ENCODE results near the gene SETD1A. TPM values are rescaled to one million over a fixed set of nuclear protein-coding genes. Genes with fewer than 3 reads are reported as not detected.
A peak's percentile ranks its signal among the peaks of the same experiment; 100 is the strongest.

SETD1A gene
- total and polyA plus RNA-seq, 7 donors: 2.4 to 16.0 (median 5.6) TPM

DNA sequence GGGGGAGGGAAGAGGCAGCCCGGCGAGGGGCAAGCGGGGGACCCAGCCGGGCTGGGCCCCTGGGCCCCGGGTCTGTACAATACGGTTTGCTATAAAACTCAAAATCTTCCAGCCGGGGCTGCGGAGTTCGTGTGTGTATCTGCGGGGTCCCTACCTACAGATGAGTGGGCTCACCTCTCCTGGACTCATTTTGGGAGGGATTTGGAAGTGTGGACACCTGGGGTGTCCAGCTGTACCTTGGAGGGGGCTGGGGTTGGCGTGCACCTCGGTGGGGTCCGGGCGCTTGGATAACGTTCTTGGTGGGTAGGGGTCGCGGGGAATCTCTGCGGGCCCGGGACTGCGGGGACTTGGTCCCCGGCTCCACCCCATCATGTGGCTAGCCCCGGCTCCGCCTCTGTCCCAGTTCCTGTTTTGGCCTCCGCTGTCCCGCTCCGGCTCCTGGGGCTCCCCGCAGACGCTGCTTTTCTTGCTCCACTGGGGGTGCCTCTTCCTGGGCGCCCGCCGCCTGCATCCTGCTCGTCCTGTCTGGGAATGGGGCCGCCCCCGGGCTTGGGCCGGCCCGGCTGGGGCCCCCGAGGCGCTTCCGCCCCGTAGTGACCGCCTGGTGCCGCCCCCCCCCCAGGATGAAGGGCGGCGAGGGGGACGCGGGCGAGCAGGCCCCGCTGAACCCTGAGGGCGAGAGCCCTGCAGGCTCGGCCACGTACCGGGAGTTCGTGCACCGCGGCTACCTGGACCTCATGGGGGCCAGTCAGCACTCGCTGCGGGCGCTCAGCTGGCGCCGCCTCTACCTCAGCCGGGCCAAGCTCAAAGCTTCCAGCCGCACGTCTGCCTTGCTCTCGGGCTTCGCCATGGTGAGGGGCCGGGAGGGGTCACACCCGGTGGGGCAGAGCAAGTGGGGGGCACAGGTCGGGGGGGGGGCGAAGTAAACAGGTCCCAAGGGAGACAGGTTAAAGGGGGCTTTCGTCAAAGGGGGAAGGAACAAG lies 8.6 kb upstream of the SETD1A start, which contains the start of gene ORAI3:
Gene ORAI3, plus strand, starts transcription at position 402 of the 983 bp plus-strand sequence. Its CDS starts 222 bp downstream, at position 624.
- H3K36me3 ChIP-seq: peaks cover 0 to 14% (median 8%) of the 10 kb centered on the region in 4 donors
- TF ChIP-seq POLR2A (IDR thresholded peaks at IDR 0.05): peak; percentile 27 to 67
- peak; percentile 70 to 84 (median 83) for TF ChIP-seq POLR2AphosphoS5 (IDR thresholded peaks at IDR 0.05)
- no peak for TF ChIP-seq EP300 (IDR thresholded peaks at IDR 0.05)
- intact Hi-C loops (cut with DNase I): loop anchor here (2.0 kb wide), 1 partner anchor 24 kb away; no protein-coding TSS in a partner anchor
- peak within 1 kb of the TSS; percentile 86 to 98 (median 93) for H3K27ac ChIP-seq
- DNase-seq: peak; percentile 91
- 1% methylated on average over 70 of the region's 70 CpGs for WGBS, 2 donors
- no peaks in the 10 kb centered on the region for H3K9me3 ChIP-seq
- no peaks in the 10 kb centered on the region for H3K27me3 ChIP-seq
- peak within 1 kb of the TSS; percentile 75 to 96 (median 86) for H3K4me3 ChIP-seq
- H3K4me1 ChIP-seq: peaks cover 0 to 50% (median 48%) of the 10 kb centered on the region in 4 donors

GRCh38 chr16:30949650-30950515 lies 7.7 kb upstream of the SETD1A start:
- peak overlapping the region; percentile 75 to 96 (median 86) for H3K4me3 ChIP-seq
- H3K4me1 ChIP-seq: peaks cover 0 to 54% (median 49%) of the 10 kb centered on the region in 4 donors
- DNase-seq: peak; percentile 95
- peaks cover 0 to 5% (median 3%) of the 10 kb centered on the region in 4 donors for H3K36me3 ChIP-seq
- H3K27ac ChIP-seq: peak overlapping the region; percentile 86 to 98 (median 93)
- H3K9me3 ChIP-seq: no peaks in the 10 kb centered on the region
- intact Hi-C loops (cut with DNase I): loop anchor here (2.0 to 10.0 kb wide), 2 partner anchors 25 to 505 kb away; partner anchors contain the start of gene ARMC5
- peak; percentile 79 to 88 (median 82) for TF ChIP-seq POLR2AphosphoS5 (IDR thresholded peaks at IDR 0.05)
- TF ChIP-seq CTCF (IDR thresholded peaks at IDR 0.05): no peak
- peak; percentile 54 to 66 for TF ChIP-seq POLR2A (IDR thresholded peaks at IDR 0.05)
- no peak for TF ChIP-seq EP300 (IDR thresholded peaks at IDR 0.05)
- 1 to 4% methylated on average over 21 of the region's 21 CpGs for WGBS, 2 donors
- no peaks in the 10 kb centered on the region for H3K27me3 ChIP-seq

DNA sequence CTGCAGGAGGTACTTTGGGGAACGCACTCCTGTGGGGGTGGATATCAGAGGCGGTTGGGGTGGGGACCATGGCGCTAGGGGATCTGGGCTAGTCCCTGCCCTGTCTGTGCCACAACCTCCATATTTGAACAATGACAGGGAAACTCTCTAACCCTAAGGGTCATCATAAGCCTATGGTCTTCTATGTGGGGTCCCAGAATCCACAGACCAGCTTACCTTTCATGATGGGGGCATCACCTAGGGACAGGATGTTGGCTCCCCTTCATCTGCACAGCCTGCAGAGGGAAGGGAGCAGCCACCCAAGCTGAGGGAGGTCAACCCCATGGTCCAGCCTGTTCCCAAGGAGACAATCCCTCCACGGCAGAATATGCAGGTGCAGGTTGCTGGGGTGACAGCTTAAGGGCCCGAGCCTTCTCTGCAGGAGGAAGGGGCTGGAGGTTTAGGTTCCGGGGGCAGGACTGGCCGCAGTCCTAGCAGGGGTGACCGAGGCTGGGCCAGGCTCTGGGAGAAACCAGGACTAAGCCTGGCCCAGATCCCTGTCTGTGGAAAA lies 7.0 kb upstream of the SETD1A start:
- Histone ChIP-seq H3K4me3 (peak overlapping the region in 3 of 4 donors; percentile 75 to 88 (median 84)), H3K9me3 (no peaks in the 10 kb centered on the region), H3K4me1 (peaks cover 0 to 54% (median 49%) of the 10 kb centered on the region in 4 donors), H3K36me3 (no peaks in the 10 kb centered on the region), H3K27me3 (no peaks in the 10 kb centered on the region), H3K27ac (peak overlapping the region; percentile 86 to 98 (median 93))
- WGBS, 2 donors: 71 to 80% methylated on average over 8 of the region's 8 CpGs
- intact Hi-C loops (cut with DNase I): loop anchor here (10.0 kb wide), 1 partner anchor 504 kb away; the partner anchor contains the start of gene ARMC5
- TF ChIP-seq EP300 (IDR thresholded peaks at IDR 0.05) (no peak), POLR2AphosphoS5 (IDR thresholded peaks at IDR 0.05) (no peak)
- DNase-seq: no peak

DNA sequence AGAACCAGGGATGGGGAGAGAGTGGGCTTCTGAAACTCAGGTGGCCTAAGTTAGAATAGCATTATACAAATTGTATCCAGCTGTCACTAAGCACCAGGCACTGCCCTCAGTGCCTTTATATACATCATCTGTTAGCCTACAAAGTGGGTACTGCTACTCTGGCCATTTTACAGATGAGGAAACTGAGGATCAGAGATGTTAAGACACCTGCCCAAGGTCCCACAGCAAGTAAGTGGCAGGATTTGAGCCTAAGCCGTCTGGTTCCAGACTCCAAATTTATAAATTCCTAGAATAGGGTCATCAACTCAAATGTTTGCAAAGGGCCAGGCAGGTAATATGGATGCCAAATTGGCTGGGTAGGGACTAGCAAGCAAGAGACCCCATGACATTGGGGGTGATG lies 6.4 kb upstream of the SETD1A start:
- no peak for DNase-seq
- 86 to 87% methylated on average over 1 of the region's 1 CpG for WGBS, 2 donors
- no peak for TF ChIP-seq EP300 (IDR thresholded peaks at IDR 0.05)
- no peak for TF ChIP-seq CTCF (IDR thresholded peaks at IDR 0.05)
- TF ChIP-seq POLR2AphosphoS5 (IDR thresholded peaks at IDR 0.05): no peak
- no peak for TF ChIP-seq POLR2A (IDR thresholded peaks at IDR 0.05)
- H3K4me1 ChIP-seq: peaks cover 0 to 54% (median 49%) of the 10 kb centered on the region in 4 donors
- no peaks in the 10 kb centered on the region for H3K36me3 ChIP-seq
- H3K4me3 ChIP-seq: no peak overlapping the region
- H3K27ac ChIP-seq: peak overlapping the region; percentile 86 to 98 (median 93)
- intact Hi-C loops (cut with DNase I): loop anchor here (10.0 kb wide), 1 partner anchor 504 kb away; the partner anchor contains the start of gene ARMC5
- H3K27me3 ChIP-seq: no peaks in the 10 kb centered on the region
- no peaks in the 10 kb centered on the region for H3K9me3 ChIP-seq

DNA sequence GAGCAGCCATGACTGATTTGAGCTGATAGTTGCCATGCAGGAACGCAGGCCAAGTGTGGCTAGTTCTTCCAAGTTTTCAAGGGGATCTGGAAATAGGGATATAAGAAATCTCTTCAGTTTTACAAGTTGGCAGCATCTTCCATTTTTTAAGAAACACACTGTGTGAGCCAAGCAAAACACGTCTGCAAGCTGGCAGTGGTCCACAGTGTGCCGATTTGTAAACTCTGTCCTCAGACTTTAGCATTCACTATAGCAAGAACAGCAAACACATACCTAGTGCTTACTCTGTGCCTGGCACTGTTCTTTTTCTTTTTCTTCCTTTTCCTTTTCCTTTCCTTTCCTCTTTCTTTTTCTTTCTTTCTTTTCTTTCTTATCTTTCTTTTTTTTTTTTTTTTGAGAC lies 5.8 kb upstream of the SETD1A start:
- TF ChIP-seq CTCF (IDR thresholded peaks at IDR 0.05) (no peak), POLR2AphosphoS5 (IDR thresholded peaks at IDR 0.05) (peak; percentile 9 to 63 (median 42))
- intact Hi-C loops (cut with DNase I): loop anchor here (10.0 kb wide), 1 partner anchor 503 kb away; the partner anchor contains the start of gene ARMC5
- no peaks in the 10 kb centered on the region for H3K9me3 ChIP-seq
- WGBS, 2 donors: 61% methylated on average over 3 of the region's 3 CpGs
- H3K4me1 ChIP-seq: peaks cover 0 to 59% (median 53%) of the 10 kb centered on the region in 4 donors
- H3K36me3 ChIP-seq: no peaks in the 10 kb centered on the region
- DNase-seq: peak; percentile 95
- no peaks in the 10 kb centered on the region for H3K27me3 ChIP-seq
- peak overlapping the region; percentile 86 to 98 (median 93) for H3K27ac ChIP-seq
- H3K4me3 ChIP-seq: no peak overlapping the region

Data from sigmoid colon (tissue), 7 donors.